Activated CD4-positive, alpha-beta T cell treated with anti-CD3 and anti-CD28 coated beads, Interleukin-10, Interleukin-2, amounts not matched to agents 100 ng/mL and 50 ng/mL, durations not matched to agents 16 hours and 8 hours (primary cell): ENCODE measurements around the gene SMPD2.
A peak's percentile ranks its signal among the peaks of the same experiment; 100 is the strongest.

ENCODE experiments used
- DNase-seq: peaks from one replicate; pipeline ENCODE4 v3.0.0-alpha.2; 2020

Gene SMPD2

GRCh38 chr6:109488001-109488400, 47.5 kb downstream of the SMPD2 start:
- DNase-seq, result no peak

DNA sequence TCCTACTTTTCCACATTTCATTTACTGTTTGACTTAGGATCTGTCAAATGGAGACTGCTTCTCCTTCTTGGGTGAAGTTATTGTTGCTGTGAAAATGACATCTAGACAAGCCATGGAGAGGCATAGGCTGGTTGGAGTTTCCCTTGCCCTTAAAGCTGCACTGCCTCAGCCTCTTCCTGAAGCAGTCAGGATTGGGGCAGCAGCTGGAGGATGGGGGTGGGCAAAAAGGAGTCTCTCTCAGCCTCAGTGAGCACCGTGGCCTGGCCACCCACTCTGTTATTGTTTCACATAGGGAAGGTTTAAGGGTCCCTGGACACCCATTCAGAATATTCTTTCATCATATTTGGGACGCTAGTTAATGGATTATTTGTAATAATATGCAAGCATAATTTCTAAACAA, 50.2 kb downstream of the SMPD2 start:
- no peak for DNase-seq

DNA sequence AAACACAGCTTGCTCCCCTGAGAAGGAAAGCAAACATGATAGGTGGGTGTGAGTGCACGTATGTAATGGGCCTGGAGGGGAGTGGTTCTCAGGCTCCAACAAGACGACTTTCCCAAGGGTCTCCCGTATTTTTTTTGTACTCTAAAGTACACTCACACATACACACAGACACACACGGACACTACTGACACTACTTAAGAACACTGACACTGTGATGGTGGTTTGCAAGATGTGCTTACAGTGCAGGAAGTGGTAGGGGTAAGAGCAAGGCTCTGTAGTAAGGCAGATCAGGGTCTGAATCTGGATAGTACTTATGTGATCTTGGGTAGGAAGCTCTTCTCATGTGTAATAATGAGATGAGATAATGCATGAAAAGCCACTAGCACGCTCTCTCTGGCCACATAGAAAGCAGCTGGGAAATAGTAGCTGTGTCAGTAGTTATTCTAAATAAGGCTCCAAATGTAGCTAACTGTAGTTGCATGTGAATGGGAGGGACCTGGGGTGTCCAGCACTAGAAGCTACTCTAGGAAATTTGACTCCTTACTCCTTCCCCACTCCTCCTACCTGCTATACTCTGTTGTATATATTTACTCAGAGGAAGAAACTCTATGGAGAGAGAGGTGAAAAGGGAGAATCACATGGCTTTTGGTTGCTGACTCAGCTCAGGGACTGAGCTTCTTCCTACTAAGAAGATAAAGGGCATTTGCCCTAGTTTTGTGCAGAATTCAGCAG, 50.8 kb downstream of the SMPD2 start:
- peak; percentile 71 for DNase-seq
